Stimulated activated CD8-positive, alpha-beta memory T cell treated with anti-CD3 and anti-CD28 coated beads, Interleukin-4, amount 100 ng/mL, for 48 hours (primary cell): Measurements from ENCODE around the gene DNER.
"Not testable (repeated sequence)": the region's sequence is repeated elsewhere in the genome, so short reads cannot be mapped to it uniquely, and the experiment has no call there.

Source experiments
- DNase-seq: peaks from one replicate; pipeline ENCODE4 v3.0.0-alpha.2; 2020

The DNER gene

DNA sequence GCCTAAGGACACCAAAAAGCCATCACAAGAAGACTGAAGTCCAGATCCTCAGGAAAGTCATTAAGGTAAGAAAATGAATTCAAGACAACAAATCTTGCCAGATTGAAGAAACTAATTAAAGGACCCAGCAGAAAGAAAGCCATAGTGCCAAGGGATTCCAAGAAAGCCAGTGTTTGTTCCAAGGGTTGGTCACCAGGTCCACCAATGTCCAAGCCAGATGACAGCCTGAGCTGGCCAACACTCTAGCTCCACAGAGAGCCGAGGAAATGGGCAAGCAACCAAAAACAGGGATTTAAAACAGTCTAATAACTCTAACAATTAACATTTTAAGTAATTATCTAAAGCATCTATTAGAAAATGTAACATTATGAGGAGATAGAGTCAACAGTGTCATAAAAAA is 49.2 kb downstream of the DNER start:
- no peak for DNase-seq

DNA sequence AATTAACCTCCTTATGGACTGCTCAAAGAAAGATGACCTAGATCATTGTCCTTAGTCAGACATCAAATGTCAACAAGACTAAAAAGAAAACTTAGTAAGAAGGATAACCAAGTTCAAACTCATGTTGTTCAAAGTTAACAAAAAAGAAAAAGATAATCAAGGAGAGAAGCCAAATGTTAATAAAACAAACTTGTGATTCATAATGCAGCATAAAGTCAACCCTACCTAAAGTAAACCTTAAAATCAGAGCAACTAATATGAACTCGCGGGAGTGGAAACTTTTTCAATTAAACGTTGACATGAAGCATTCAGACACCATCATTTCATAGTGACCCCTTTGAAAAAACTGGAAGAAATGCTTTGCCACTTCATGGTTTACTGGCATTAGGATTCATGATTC is 52.9 kb downstream of the DNER start:
- no peak for DNase-seq

DNA sequence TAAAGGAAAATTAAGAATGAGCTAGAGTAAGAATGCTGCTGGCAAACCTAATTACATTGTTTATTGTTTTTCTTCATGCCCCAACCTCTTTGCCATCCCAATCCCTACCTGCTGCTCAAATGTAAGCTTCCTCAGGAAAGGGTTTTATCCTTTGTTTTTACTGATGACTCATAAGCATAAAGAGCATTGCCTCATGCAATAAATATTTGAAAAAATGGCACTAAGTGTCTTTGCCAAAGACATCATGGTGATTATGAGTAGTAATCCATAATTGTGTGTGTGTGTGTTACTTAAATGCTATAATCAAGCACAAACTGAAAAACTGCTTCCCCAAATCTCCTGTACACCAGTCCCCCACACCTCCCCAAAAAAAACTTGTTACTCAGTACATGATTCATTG is 53.4 kb downstream of the DNER start:
- DNase-seq = no peak

DNA sequence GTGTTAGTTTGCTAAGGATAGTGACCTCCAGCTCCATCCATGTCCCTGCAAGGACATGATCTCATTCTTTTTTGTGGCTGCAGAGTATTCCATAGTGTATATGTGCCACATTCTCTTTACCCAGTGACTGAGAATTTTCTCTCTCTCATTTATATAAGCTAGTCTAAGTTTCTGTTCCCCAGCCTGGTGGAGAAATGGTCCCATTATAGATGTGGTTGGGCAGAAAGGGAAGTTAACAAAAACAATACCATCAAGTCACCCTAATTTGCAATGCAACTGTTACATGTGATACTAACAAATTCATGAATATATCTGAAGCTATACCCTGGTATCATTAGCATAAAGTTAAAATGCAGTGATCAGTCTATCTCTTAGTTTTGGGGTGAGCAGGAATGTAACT is 54.0 kb downstream of the DNER start:
- DNase-seq = no peak

DNA sequence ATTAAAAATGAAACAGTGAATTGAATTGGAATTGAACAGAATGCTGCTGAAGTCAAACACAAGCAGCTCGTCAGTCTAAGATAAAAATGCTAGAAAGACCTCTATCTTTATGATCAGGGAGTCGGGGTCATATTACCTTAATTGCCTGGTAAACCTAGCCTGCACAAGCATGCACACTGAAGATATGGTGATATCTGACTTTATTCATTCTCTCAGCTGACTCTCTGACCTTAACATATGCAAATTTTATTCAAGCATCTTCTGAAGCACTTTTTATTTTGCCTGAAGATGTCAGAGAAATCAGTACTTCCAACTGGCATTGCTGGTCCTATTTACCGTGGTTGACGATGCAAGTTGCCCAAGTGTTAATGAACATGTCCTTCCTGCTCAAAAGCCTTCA is 56.4 kb downstream of the DNER start:
- no peak for DNase-seq

DNA sequence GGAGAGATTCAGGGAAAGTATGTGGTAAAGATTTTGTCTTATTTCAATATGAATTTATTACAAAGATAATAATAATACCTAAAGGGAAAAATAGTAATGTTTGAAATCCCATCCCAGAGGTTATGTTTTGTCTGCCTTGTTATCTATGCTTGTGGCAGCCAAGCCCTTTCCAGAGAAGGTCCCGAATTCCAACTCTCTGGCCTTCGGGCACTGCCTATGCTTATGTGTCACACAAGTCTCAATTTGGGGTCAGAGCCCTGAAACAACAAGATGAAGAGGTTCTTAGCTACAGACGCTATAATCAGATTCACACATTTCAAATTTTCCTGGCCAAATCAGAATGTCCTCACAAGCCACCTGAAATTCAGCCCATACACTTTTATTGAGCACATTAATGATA is 59.9 kb downstream of the DNER start:
- no peak for DNase-seq

DNA sequence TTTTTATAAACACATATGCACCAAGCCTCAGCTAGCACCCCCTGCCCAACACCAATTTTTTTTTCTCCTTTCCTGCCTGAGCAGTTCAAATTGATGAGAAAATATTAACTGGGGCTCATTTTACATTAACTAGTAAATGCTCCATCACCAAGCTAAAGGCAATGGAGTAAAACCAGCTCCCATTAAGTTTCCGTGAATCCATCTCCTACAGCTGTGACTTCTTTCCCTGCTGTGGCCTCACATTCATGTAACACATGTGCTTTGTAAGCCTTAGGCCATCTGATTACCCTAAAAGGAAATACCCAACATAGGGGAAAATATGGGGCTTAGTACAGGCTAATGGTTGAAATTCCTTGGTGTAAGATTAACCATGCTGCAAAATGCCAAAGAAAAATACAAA is 60.8 kb downstream of the DNER start:
- no peak for DNase-seq

DNA sequence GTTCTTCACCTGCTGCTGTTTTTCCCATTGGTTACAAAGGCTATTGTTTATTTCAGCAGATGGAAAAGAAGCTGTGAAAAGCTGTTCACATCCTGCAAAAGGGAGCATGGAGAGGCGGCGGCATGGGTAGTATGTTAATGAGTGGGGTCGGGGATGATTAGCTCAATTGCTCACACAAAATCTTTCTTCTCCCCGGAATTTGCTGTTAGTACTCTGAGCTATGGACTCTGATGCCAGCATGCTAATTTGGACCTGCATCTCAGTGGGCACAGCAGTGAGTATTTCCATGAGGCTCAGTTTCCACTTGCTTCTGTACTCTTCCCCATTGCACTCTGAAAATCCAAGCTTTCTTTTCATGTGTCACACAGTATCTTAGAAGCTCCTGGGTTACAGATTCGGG is 61.6 kb downstream of the DNER start:
- DNase-seq = no peak

DNA sequence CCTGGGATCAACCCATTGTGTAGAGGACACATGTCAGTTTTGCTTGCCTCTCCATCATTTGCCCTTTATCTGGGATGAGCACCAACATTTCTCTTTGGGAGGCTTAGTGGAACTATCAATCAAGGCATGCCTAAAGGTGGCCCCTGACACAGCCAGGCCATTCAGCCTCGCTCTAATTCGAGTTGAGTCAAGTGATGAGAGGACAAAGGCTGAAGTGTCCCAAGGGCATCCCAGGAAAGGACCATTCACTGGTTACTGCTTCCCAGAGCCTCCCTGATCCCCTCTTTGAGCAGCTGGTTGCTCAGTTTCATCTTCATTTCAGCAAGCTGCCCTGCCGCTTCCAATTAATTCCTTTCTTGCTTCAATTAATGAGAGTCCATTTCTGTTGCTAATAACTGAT is 63.5 kb downstream of the DNER start:
- no peak for DNase-seq

DNA sequence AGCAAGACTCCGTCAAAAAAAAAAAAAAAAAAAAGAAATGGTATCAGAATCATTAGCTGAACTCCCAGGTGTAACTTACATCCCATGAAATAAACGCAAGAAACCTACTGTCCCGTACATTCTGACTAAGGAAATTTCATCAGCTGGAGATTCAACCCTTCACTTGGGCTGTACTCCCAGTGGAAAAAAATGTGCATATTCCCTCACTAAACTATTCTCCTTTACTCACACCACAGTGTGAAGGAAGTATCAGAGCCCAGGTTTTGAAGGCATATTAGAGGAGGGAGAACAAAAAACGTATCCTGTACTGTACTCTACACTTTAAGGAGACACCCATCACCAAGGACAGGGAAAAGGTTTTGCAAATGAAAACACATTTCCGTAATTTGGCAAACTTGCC is 64.3 kb downstream of the DNER start:
- no peak for DNase-seq

DNA sequence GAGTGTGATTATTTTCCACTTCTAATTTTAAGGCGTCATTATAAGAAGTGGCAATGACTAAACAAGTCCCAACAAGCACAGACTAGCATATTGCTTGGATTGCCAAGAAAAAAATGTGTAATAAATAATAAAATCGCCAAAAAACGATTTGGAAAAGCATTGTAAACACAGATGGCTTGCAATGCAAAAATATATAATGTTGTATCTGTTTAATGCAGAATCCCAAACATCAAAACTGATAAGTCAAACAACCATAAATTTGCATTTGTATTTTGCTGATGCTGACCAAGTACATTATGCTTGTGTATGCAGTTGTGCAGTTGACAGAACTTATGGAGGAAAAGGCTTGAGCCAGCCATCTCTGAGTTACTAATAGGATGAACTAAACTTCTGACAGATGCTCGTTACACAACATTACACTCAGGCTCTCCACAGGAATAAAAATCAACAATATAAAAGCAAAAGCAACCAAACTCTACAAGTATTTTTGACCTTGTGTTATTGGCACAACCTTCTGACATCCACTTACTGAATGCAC is 68.1 kb downstream of the DNER start:
- DNase-seq = no peak

DNA sequence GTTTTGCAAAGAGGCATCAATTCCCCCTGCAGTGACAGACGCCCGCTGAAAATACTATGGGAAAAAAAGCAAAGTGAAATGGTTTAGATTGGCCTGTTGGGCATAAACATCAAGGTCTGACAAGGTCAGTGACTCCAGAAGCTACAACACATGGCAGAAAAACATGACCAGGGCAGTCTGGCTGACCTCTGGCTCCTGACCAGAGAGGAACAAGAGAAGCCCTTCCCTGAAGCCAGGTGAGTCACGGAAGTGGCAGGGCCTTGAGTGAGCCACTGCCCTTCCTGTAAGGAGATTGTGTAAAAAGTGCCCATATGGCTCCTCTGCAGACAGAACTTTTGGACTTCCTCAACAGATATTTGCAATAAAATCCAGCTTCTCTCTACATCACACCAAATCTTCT is 72.0 kb downstream of the DNER start:
- no peak for DNase-seq

DNA sequence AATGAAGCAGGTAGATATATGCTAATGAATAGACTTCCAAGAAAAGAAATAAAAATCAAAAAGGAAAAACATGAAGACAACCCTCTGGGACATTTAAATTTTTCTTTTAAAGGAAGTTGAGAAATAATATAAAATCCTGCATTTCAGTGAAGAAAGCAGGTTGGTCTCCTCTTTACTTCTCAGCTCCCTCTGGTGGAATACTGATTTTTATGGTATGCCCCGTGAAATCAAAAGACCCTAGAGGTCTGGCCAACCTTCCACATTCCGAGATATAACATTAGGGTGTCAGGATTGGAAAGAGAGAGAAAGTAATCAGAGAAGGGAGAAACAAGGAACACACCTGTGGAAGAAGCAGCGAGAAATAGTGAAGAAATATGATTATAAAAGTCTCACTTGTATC is 72.7 kb downstream of the DNER start:
- no peak for DNase-seq

DNA sequence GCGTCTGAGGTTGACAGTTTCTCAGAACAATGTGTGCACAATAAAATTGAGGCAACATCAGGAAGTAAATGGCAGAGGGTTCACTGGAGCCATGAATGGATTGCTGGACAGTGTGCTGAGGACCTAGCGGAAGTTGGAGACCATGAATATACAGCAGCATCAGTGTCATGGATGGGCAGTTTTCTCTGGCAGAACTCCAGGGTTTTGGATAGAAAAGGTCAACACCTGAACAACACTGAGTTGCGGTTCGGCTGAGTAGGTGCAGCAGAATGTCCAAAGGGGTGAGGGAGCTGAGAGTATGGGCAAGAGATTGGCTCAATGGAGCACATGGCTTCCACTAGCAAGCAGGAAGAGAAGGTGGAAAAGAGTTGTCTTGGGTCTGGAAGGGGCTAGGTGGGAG is 73.7 kb downstream of the DNER start:
- DNase-seq = no peak

DNA sequence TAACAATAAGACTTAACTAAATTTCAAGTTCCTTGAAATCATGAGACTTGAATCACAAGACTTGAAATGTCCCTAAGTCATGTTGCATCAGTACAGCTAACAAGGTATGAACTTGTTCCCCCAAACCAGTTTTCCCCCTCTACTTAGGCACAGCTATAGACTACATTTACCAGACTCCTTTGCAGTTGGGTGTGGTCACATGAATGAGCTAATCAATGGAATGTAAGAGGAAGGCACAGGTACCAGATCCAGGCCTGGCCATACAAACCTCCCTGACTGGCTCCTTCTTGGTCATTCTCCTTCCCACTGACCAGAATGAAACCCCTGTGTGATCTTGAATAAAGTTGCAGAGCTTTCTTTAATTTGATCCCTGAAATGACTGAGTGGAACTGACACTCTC is 77.8 kb downstream of the DNER start:
- DNase-seq = no peak

DNA sequence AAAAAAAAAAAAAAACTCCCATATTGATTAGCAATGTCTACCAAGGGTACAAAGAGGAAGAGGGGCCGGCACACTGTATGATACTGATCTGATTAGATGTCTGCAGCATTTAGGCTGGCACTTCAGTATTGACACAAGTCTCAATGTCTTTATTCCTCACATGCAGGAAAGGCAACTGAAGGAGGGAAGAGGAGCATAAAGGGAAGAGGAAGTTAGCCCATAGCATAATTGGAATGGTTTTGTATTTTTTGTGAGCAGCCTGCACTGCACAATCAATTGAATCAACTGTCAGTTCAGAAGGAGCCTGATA is 79.0 kb downstream of the DNER start:
- DNase-seq = no peak

DNA sequence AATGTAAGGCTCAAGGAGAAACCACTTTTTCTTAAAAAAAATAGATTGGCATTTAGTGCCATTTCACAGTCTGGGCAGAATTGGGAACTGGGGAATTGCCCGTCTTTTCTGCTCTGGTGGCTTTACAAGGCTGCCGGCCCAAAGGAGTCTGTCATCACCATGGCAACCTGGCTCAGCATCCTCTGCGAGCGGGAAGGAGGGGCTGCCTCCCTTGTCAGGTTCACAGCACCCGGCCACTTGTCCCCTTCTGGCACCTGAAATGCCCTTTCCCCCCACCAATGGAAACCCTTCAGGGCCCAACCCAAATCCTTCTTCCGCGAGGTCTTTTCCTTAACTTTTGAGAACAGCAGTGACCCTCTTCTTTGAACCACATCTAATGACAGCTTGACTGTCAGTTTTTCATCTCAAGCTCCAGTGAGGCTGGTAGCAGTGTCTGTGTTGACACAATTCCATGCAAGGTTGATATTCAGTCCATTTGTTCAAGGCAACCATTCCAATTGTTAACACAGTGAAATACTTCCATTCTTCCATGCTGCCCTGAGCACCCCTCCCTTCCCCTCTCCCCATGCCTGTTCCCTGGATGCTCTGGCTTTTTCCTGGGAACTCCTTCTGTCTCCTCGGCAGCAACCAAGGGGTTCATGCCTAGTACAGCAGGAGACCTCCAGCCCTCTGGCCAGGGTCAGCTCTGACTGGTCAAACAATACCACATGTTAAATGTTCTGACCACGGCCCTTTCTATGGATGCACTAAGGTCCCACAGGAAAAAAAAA is 79.6 kb downstream of the DNER start:
- no peak for DNase-seq

DNA sequence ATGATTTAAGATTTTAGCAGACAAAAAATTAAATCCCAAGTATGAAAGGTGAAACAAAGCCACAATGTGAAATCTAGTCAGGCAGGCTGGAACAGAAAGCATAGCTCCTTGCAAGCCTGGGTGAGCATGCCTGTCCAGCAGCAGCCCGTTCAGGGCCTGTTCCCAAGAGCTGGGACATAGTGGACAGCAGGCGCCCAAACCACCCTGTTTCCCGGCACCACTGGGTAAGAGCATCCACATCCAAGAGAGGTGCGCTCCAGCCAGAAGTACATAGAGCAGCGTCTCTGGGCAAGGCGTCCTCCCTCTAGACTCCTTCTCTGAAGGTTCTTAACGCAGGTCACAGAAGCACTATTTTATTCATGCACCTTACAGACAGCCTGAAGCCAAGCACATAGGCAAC is 80.8 kb downstream of the DNER start:
- DNase-seq = no peak

DNA sequence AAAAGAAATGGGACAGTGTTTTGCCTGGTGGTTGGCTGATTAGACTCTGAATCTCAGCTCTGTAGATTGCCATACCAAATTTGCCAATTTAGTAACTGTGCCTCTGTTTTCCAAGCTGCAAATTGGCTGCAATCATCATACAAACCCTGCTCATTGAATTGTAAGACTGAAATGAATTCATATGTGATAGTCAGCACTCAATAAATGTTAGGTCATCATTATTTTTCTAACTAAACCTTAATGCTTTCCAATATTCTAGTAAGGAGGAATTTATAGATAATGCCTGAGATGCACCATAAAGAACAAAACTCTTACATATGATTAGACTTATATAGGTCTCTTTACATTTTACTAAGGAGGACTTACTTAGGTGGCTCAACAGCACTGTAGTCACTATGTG is 85.3 kb downstream of the DNER start:
- no peak for DNase-seq

DNA sequence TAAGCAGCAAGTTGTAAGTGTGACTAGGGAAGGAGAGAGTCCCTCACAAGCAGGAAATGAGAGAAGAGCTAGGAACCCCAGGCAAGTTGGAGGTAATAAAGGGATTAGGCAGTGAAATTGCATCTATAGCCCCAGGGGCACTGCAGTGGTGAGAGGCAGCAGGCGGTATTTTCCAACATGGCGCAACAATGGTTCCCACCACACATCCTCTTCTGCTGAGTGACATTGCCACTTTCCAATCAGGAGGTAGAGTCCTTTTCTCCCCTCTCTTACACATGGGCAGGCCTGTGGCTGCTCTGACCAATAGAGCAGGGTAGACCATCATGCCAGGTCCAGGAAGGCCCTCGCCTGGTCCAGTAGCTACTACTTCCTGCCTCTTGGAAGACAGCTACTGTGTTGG is 86.6 kb downstream of the DNER start:
- DNase-seq = no peak

DNA sequence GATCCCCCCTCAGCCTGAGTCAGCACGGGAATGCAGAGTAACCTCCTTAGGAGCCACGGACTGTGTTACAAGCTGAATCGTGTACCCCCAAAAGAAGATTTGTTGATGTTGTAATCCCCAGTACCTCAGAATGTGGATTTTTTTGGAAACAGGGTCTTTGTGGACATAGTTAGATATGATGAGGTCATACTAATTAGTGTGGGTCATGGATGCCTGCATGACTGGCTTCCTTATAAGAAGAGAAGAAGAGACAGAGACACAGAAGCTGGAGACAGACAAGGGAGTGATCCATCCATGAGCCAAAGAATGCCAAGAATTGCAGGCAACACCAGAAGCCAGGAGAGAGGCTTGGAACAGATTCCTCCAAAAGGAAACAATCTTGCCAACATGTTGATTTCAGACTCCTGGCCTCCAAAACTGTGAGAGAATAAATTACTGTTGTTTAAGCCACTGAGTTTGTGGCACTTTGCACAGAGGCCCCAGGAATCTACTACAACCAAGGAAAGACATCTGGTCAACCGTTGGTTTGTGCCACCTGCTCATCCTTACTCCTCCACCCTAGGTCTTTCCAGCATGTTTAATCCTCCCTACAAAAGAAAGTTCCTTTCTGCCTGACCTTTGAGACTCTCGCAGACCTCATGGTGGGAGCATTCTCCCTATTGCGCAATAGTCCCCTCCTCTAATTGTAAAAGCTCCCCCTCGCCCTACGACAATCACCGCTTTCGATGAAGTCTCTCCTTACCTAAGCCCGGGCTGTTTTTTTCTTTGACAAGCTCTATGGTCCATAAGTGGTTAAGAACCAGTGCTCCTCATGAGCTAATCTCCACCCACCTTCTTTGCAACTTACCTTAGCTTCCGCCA is 91.6 kb downstream of the DNER start:
- DNase-seq = no peak

DNA sequence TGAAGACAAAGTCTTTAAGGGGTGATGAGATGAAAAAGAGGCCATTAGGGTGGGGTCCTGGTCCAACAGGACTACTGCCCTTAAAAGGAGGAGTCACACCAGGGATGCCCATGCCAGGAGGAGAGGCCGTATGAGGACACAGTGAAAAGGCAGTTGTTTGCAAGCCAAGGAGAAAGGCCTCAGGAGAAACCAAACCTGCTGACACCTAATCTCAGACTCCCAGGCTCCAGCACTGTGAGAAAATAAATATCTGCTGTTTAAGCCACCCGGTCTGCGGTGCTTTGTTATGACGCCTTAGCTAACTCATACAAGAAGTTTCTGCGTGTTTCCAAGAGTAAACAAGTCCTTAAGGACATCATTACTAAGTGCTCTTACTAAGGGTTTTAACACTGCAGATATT is 93.6 kb downstream of the DNER start:
- DNase-seq = no peak

DNA sequence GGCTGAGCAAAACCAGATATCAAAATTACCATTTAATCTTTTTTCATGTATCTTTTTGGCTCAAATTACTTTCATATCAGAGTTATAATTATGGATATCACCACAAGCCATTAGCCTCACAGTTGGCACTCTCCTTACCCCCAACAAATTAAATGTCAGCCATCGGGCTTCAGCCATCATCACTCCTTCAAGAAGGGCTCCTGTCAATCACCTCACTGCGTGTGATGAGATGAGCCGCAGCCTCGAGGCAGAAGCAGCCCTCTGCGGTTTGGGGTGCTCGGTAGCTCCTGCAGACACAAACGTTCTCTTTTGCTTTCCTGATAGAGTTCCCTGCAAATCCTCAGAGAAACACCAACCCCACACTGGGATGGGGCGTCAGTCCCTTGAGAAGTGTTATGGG is 94.1 kb downstream of the DNER start:
- no peak for DNase-seq

DNA sequence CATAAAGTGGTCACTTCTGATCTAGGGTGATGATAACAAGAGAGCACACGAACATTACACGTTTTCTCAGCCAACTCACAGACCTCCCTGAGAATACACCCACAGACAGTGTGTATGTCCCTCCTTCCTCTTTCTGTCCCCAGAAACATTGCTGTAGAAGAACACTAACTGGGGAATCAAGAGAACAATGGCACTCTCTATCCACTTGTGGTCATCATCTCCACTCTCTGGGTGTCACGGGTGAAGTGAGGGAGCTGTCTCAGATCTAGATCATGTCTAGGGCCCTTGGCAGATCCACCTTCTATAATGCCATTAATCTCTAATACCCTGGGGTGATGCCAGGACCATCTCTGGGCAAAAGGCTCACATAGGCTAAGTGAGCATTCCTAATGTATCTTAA is 97.9 kb downstream of the DNER start:
- DNase-seq = no peak

DNA sequence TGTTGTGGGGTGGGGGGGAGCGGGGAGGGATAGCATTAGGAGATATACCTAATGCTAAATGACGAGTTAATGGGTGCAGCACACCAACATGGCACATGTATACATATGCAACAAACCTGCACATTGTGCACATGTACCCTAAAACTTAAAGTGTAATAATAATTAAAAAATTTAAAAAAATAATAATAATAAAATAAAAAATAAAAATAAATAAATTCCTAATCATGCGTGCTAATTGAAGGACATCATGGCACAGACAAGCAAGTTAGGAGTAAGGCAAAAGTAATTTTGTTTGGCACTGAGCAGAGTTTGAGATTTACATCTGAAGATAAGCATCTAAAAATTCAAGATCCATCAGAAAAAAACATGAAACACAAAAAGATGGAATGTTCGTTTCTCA is 100.3 kb downstream of the DNER start:
- DNase-seq = not testable (repeated sequence)
